ENCODE data around the gene ATG16L2. TPM values are rescaled to one million over a fixed set of nuclear protein-coding genes. Genes with fewer than 3 reads are reported as not detected.

The ATG16L2 gene
- total RNA-seq, 3 donors from 2014 or later (not counting 1 experiment from before 2014, with no cell fraction given), result 172 to 190 (median 179) TPM

DNA sequence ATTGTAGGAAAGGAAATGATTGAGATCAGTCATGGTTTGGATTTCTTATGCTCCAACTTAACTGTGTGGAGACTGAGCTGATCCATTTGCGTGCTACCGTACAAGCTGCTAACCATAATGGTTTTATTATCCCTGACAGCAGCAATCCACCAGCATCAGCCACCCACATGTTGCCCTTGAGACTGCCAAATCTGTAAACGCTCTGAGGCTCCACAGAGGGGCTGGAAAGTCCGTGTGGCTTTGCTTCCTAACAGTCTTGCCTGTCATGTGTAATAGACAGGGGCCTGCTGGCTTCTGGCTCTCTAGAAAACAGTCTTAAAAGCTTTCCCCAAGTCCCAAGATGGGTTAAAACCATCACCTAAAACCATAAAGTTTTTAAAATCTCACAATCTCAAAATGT lies 30.1 kb downstream of the ATG16L2 start:
- Mint-ChIP-seq H3K36me3 (no peaks in the 10 kb centered on the region), H3K9me3 (no peaks in the 10 kb centered on the region), H3K27ac (no peak overlapping the region), H3K27me3 (ENCODE audit: low read depth in 2 of 2) (no peaks in the 10 kb centered on the region), H3K4me1 (peaks cover 0 to 5% of the 10 kb centered on the region in 2 donors), H3K4me3 (no peak overlapping the region)
- DNase-seq (no peak), ATAC-seq (no peak)
- no peak overlapping the region for H3K4me3 ChIP-seq (ENCODE audit: low read length)
- intact Hi-C loops (cut with micrococcal nuclease), result loop anchor here (10.0 kb wide), 1 partner anchor 260 kb away; no protein-coding TSS in a partner anchor
- H3K27ac ChIP-seq (ENCODE audit: low read length), result no peak overlapping the region
- TF ChIP-seq, protein P1, sequence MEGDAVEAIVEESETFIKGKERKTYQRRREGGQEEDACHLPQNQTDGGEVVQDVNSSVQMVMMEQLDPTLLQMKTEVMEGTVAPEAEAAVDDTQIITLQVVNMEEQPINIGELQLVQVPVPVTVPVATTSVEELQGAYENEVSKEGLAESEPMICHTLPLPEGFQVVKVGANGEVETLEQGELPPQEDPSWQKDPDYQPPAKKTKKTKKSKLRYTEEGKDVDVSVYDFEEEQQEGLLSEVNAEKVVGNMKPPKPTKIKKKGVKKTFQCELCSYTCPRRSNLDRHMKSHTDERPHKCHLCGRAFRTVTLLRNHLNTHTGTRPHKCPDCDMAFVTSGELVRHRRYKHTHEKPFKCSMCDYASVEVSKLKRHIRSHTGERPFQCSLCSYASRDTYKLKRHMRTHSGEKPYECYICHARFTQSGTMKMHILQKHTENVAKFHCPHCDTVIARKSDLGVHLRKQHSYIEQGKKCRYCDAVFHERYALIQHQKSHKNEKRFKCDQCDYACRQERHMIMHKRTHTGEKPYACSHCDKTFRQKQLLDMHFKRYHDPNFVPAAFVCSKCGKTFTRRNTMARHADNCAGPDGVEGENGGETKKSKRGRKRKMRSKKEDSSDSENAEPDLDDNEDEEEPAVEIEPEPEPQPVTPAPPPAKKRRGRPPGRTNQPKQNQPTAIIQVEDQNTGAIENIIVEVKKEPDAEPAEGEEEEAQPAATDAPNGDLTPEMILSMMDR (IDR thresholded peaks at IDR 0.05), result no peak
- H3K27me3 ChIP-seq (ENCODE audit: control insufficient read depth, insufficient read depth, low read length), result no peaks in the 10 kb centered on the region
- H3K36me3 ChIP-seq (ENCODE audit: control insufficient read depth, insufficient read depth, low read length), result peaks cover 32% of the 10 kb centered on the region
- WGBS (ENCODE audit: insufficient coverage), result 90% methylated on average over 4 of the region's 4 CpGs
- H3K9me3 ChIP-seq (ENCODE audit: control insufficient read depth, insufficient read depth, low read length), result no peaks in the 10 kb centered on the region
- no peaks in the 10 kb centered on the region for H3K4me1 ChIP-seq (ENCODE audit: control insufficient read depth, insufficient read depth, low read length)

DNA sequence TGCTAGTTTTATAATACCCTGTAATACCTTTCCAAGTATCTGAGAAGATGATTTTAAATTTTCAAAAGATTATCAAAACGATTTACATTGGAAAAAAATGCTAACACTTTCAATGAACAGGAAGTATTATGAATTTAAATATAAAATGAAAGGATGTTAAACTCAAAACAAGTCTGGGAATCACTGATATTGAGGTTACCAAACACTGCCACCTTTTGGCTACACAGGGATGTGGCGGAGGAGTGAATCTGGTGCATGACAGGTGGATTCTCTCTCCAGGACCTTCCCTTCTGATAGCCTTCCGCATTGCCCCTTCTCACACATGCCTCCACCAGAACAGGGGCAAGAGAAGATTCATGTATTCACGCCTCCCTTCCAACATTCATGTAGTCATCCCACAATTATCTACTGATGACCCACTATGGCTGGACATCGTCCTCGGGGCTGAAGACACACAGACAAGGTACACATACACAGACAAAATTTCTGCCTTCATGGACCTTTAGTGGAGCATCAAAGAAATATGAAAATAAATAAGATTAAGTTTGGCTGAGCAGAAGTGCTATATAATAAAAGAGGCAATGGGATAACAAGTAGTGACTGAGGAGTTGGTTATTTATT lies 34.7 kb downstream of the ATG16L2 start:
- no peaks in the 10 kb centered on the region for H3K9me3 ChIP-seq (ENCODE audit: control insufficient read depth, insufficient read depth, low read length)
- Mint-ChIP-seq H3K27me3 (ENCODE audit: low read depth in 2 of 2) (no peaks in the 10 kb centered on the region), H3K9me3 (no peaks in the 10 kb centered on the region), H3K36me3 (no peaks in the 10 kb centered on the region), H3K27ac (no peak overlapping the region), H3K4me1 (peaks cover 0 to 7% of the 10 kb centered on the region in 2 donors), H3K4me3 (no peak overlapping the region)
- ATAC-seq, result peak; percentile 64 to 76 (median 68)
- H3K27me3 ChIP-seq (ENCODE audit: control insufficient read depth, insufficient read depth, low read length), result no peaks in the 10 kb centered on the region
- H3K27ac ChIP-seq (ENCODE audit: low read length), result no peak overlapping the region
- TF ChIP-seq, protein P1 (IDR thresholded peaks at IDR 0.05), result peak; percentile 73
- peak in 1 of 2 donors; percentile 75 for DNase-seq
- H3K4me1 ChIP-seq (ENCODE audit: control insufficient read depth, insufficient read depth, low read length), result no peaks in the 10 kb centered on the region
- intact Hi-C loops (cut with micrococcal nuclease), result loop anchor here (2.0 to 10.0 kb wide), 2 partner anchors 124 to 264 kb away; no protein-coding TSS in a partner anchor
- WGBS (ENCODE audit: insufficient coverage), result 96% methylated on average over 5 of the region's 6 CpGs
- peaks cover 6% of the 10 kb centered on the region for H3K36me3 ChIP-seq (ENCODE audit: control insufficient read depth, insufficient read depth, low read length)
- H3K4me3 ChIP-seq (ENCODE audit: low read length), result no peak overlapping the region

DNA sequence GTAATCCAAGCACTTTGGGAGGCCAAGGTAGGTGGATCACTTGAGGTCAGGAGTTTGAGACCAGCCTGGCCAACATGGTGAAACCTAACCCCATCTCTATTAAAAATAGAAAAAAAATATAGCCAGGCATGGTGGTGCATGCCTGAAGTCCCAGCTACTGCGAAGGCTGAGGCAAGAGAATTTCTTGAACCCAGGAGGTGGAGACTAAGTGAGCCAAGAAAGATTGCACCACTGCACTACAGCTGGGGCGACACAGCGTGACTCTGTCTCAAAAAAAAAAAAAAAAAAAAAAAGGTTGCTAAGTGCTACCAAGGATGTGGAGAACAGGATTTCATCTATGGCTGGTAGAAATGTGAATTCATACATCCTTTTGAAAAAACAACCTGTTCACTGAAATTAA lies 36.6 kb downstream of the ATG16L2 start:
- no peaks in the 10 kb centered on the region for H3K36me3 Mint-ChIP-seq
- intact Hi-C loops (cut with micrococcal nuclease), result no loop called here
- H3K4me1 Mint-ChIP-seq, result peaks cover 0 to 7% of the 10 kb centered on the region in 2 donors
- TF ChIP-seq, protein P1 (IDR thresholded peaks at IDR 0.05), result no peak
- no peaks in the 10 kb centered on the region for H3K27me3 Mint-ChIP-seq (ENCODE audit: low read depth in 2 of 2)
- Histone ChIP-seq H3K9me3 (ENCODE audit: control insufficient read depth, insufficient read depth, low read length) (no peaks in the 10 kb centered on the region), H3K4me3 (ENCODE audit: low read length) (no peak overlapping the region), H3K36me3 (ENCODE audit: control insufficient read depth, insufficient read depth, low read length) (peaks cover 6% of the 10 kb centered on the region), H3K4me1 (ENCODE audit: control insufficient read depth, insufficient read depth, low read length) (no peaks in the 10 kb centered on the region), H3K27me3 (ENCODE audit: control insufficient read depth, insufficient read depth, low read length) (no peaks in the 10 kb centered on the region), H3K27ac (ENCODE audit: low read length) (no peak overlapping the region)
- no peak overlapping the region for H3K27ac Mint-ChIP-seq
- no peak for ATAC-seq
- WGBS (ENCODE audit: insufficient coverage), result 90% methylated on average over 2 of the region's 3 CpGs
- H3K4me3 Mint-ChIP-seq, result no peak overlapping the region
- no peaks in the 10 kb centered on the region for H3K9me3 Mint-ChIP-seq
- DNase-seq, result no peak

DNA sequence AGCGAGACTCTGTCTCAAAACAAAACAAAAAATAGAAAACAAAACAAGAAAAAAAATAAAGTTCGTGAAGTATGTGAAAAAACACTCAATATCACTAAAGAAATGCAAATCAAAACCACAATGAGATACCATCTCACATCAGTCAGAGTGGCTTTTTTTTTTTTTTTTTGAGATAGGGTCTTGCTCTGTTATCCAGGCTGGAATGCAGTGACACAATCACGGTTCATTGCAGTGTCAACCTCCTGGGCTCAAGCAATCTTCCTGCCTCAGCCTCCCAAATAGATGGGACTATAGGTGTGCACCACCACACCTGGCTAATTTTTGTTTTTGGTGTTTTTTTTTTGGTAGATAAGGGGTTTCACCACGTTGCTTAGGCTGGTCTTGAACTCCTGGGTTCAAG lies 37.5 kb downstream of the ATG16L2 start:
- Mint-ChIP-seq H3K36me3 (no peaks in the 10 kb centered on the region), H3K4me1 (peaks cover 0 to 7% of the 10 kb centered on the region in 2 donors), H3K4me3 (no peak overlapping the region), H3K27ac (no peak overlapping the region), H3K27me3 (ENCODE audit: low read depth in 2 of 2) (no peaks in the 10 kb centered on the region), H3K9me3 (no peaks in the 10 kb centered on the region)
- no peaks in the 10 kb centered on the region for H3K4me1 ChIP-seq (ENCODE audit: control insufficient read depth, insufficient read depth, low read length)
- DNase-seq, result no peak
- WGBS (ENCODE audit: insufficient coverage), result 80% methylated on average over 3 of the region's 4 CpGs
- no peak overlapping the region for H3K4me3 ChIP-seq (ENCODE audit: low read length)
- H3K27ac ChIP-seq (ENCODE audit: low read length), result no peak overlapping the region
- ATAC-seq, result no peak
- no peaks in the 10 kb centered on the region for H3K9me3 ChIP-seq (ENCODE audit: control insufficient read depth, insufficient read depth, low read length)
- H3K27me3 ChIP-seq (ENCODE audit: control insufficient read depth, insufficient read depth, low read length), result no peaks in the 10 kb centered on the region
- TF ChIP-seq, protein P1 (IDR thresholded peaks at IDR 0.05), result no peak
- H3K36me3 ChIP-seq (ENCODE audit: control insufficient read depth, insufficient read depth, low read length), result peaks cover 6% of the 10 kb centered on the region
- intact Hi-C loops (cut with micrococcal nuclease), result no loop called here

All from natural killer cell (primary cell).